ENCODE measurements around the gene HIBADH.

DNA sequence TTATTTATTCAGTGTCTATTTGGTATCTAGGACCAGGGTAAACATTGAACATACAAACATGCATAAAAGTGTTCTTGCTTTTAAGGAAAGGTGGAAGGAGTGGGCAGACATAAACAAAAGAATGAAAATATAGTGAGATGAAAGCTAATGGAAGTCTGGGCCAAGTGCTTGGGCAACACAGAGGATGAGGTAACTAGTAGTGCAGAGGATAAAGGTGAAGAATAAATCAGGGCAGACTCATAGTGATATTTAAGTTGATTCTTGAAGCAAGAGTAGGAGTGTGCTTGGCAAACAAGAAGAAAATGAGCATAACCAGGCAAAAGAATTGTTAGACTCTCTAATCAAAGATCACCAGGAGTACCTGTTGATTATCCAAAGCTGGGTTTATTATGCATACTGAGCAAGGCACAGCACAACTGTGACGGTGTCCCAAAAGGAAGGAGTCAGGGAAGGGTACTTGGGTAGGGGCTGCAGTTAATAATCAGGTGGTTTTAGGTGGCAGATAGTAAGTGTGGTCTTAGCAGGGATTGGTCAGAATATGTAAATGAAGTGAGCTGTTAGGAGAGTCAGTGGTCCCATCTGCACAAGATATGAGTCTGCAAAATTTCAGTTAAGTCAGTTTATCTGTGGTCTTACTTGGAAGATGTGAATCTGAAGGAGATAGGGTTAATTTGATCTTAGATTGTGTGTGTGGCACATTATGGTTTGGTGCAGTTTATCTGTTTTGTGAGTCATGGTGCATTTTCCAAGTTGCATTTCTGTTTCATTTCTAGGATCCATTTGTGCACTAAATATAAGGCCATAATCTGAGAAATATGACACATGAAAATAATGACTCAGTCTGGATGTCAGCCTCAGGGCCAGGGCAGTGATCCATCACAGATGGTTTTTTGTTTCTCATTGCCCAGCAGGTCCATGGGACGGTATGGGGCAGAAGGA lies 46.7 kb upstream of the HIBADH start:
- TF ChIP-seq, protein P1, sequence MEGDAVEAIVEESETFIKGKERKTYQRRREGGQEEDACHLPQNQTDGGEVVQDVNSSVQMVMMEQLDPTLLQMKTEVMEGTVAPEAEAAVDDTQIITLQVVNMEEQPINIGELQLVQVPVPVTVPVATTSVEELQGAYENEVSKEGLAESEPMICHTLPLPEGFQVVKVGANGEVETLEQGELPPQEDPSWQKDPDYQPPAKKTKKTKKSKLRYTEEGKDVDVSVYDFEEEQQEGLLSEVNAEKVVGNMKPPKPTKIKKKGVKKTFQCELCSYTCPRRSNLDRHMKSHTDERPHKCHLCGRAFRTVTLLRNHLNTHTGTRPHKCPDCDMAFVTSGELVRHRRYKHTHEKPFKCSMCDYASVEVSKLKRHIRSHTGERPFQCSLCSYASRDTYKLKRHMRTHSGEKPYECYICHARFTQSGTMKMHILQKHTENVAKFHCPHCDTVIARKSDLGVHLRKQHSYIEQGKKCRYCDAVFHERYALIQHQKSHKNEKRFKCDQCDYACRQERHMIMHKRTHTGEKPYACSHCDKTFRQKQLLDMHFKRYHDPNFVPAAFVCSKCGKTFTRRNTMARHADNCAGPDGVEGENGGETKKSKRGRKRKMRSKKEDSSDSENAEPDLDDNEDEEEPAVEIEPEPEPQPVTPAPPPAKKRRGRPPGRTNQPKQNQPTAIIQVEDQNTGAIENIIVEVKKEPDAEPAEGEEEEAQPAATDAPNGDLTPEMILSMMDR (IDR thresholded peaks at IDR 0.05 in 2 of 3, conservative IDR thresholded peaks at IDR 0.05 in 1 of 3; ENCODE audit: control insufficient read depth in 2 of 3, extremely low read depth in 1 of 3, insufficient read depth in 1 of 3, low read depth in 3 of 3, low read length in 3 of 3): no peak
- TF ChIP-seq, protein P2, sequence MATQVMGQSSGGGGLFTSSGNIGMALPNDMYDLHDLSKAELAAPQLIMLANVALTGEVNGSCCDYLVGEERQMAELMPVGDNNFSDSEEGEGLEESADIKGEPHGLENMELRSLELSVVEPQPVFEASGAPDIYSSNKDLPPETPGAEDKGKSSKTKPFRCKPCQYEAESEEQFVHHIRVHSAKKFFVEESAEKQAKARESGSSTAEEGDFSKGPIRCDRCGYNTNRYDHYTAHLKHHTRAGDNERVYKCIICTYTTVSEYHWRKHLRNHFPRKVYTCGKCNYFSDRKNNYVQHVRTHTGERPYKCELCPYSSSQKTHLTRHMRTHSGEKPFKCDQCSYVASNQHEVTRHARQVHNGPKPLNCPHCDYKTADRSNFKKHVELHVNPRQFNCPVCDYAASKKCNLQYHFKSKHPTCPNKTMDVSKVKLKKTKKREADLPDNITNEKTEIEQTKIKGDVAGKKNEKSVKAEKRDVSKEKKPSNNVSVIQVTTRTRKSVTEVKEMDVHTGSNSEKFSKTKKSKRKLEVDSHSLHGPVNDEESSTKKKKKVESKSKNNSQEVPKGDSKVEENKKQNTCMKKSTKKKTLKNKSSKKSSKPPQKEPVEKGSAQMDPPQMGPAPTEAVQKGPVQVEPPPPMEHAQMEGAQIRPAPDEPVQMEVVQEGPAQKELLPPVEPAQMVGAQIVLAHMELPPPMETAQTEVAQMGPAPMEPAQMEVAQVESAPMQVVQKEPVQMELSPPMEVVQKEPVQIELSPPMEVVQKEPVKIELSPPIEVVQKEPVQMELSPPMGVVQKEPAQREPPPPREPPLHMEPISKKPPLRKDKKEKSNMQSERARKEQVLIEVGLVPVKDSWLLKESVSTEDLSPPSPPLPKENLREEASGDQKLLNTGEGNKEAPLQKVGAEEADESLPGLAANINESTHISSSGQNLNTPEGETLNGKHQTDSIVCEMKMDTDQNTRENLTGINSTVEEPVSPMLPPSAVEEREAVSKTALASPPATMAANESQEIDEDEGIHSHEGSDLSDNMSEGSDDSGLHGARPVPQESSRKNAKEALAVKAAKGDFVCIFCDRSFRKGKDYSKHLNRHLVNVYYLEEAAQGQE (IDR thresholded peaks at IDR 0.05; ENCODE audit: low read depth, low read length): no peak
- TF ChIP-seq RFX5 (IDR thresholded peaks at IDR 0.05; ENCODE audit: low read depth, low read length): no peak
- no peak for TF ChIP-seq EZH2 (IDR thresholded peaks at IDR 0.05; ENCODE audit: borderline replicate concordance, control insufficient read depth, low read depth, low read length)
- no peak for TF ChIP-seq YY1 (IDR thresholded peaks at IDR 0.05; ENCODE audit: low read depth, low read length)
- no peak for TF ChIP-seq DPF2 (IDR thresholded peaks at IDR 0.05)
- no peak for TF ChIP-seq CHD2 (IDR thresholded peaks at IDR 0.05; ENCODE audit: borderline replicate concordance, low read depth, low read length)
- TF ChIP-seq BMI1 (IDR thresholded peaks at IDR 0.05; ENCODE audit: borderline replicate concordance): no peak
- TF ChIP-seq HCFC1 (IDR thresholded peaks at IDR 0.05; ENCODE audit: low read length): no peak
- TF ChIP-seq, protein P3, sequence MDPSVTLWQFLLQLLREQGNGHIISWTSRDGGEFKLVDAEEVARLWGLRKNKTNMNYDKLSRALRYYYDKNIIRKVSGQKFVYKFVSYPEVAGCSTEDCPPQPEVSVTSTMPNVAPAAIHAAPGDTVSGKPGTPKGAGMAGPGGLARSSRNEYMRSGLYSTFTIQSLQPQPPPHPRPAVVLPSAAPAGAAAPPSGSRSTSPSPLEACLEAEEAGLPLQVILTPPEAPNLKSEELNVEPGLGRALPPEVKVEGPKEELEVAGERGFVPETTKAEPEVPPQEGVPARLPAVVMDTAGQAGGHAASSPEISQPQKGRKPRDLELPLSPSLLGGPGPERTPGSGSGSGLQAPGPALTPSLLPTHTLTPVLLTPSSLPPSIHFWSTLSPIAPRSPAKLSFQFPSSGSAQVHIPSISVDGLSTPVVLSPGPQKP (IDR thresholded peaks at IDR 0.05; ENCODE audit: low read depth, low read length): no peak
- no peak for TF ChIP-seq POLR2AphosphoS5 (IDR thresholded peaks at IDR 0.05; ENCODE audit: low read length)
- no peak for TF ChIP-seq HDAC2 (IDR thresholded peaks at IDR 0.05)
